ENCODE data around the gene STK35. TPM values are rescaled to one million over a fixed set of nuclear protein-coding genes. Genes with fewer than 3 reads are reported as not detected.

STK35 gene
- total and polyA plus RNA-seq, 2 of the 13 experiments (the other 11 are each of a cell fraction or from before 2014, with no cell fraction given), result 27.4 to 29.8 TPM

GRCh38 chr20:2156666-2157624 is 55.3 kb downstream of the STK35 start (continued):
- TF ChIP-seq ZNF138 (CRISPR knock-in tag; IDR thresholded peaks at IDR 0.05; ENCODE audit: low read depth) (no peak), ARID4A (CRISPR knock-in tag; IDR thresholded peaks at IDR 0.05; ENCODE audit: borderline replicate concordance) (0 out of 2 replicates have a peak, but pooled peaks have one; percentile 25), RFX5 (IDR thresholded peaks at IDR 0.05; ENCODE audit: low read depth, low read length) (no peak), ZNF710 (CRISPR knock-in tag; IDR thresholded peaks at IDR 0.05; ENCODE audit: borderline replicate concordance) (no peak), MXD3 (CRISPR knock-in tag; IDR thresholded peaks at IDR 0.05) (no peak), TERF1 (CRISPR knock-in tag; IDR thresholded peaks at IDR 0.05) (no peak), ZNF264 (CRISPR knock-in tag; IDR thresholded peaks at IDR 0.05) (0 out of 2 replicates have a peak, but pooled peaks have one; percentile 66), JUNB (CRISPR knock-in tag; IDR thresholded peaks at IDR 0.05; ENCODE audit: borderline replicate concordance) (no peak), ERF (CRISPR knock-in tag; IDR thresholded peaks at IDR 0.05) (0 out of 2 replicates have a peak, but pooled peaks have one; percentile 16), HOMEZ (CRISPR knock-in tag; IDR thresholded peaks at IDR 0.05; ENCODE audit: low read depth) (0 out of 2 replicates have a peak, but pooled peaks have one; percentile 37), MIER3 (CRISPR knock-in tag; IDR thresholded peaks at IDR 0.05; ENCODE audit: borderline replicate concordance) (no peak), KMT2A (CRISPR knock-in tag; IDR thresholded peaks at IDR 0.05) (no peak), ZBTB33 (CRISPR knock-in tag; IDR thresholded peaks at IDR 0.05) (no peak), SALL1 (CRISPR knock-in tag; IDR thresholded peaks at IDR 0.05) (peak; percentile 75), KLF12 (CRISPR knock-in tag; IDR thresholded peaks at IDR 0.05; ENCODE audit: borderline replicate concordance) (no peak), NAIF1 (CRISPR knock-in tag; IDR thresholded peaks at IDR 0.05; ENCODE audit: borderline replicate concordance) (no peak)

Measured in HepG2 (cell line).